ENCODE results near the gene MEN1.

MEN1 gene

GRCh38 chr11:64788321-64789215 lies 21.8 kb downstream of the MEN1 start:
- in situ Hi-C loops (cut with MboI; ENCODE audit: low sequenced_read_pairs), result no loop called here

GRCh38 chr11:64787526-64788320 lies 22.6 kb downstream of the MEN1 start:
- in situ Hi-C loops (cut with MboI; ENCODE audit: low sequenced_read_pairs), result no loop called here

DNA sequence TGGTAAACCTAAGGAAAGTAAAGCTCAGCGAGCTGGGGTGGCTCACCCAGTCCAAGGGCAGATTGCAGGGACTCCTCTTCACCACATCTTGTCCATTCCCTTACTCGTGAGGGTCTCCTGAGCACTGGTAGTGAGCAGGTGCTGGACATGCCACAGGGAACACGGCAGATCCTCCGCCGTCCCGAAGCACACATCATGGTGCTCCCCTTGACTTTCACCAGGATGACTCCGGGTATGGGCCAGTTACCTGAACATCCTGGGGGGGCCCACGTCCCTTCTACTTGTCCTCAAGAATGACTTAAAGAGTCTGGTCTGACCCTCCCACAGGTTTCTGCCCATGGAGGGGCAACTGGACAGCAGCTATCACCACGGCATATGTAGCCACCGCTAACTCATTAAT lies 24.0 kb downstream of the MEN1 start:
- in situ Hi-C loops (cut with MboI; ENCODE audit: low sequenced_read_pairs), result no loop called here

DNA sequence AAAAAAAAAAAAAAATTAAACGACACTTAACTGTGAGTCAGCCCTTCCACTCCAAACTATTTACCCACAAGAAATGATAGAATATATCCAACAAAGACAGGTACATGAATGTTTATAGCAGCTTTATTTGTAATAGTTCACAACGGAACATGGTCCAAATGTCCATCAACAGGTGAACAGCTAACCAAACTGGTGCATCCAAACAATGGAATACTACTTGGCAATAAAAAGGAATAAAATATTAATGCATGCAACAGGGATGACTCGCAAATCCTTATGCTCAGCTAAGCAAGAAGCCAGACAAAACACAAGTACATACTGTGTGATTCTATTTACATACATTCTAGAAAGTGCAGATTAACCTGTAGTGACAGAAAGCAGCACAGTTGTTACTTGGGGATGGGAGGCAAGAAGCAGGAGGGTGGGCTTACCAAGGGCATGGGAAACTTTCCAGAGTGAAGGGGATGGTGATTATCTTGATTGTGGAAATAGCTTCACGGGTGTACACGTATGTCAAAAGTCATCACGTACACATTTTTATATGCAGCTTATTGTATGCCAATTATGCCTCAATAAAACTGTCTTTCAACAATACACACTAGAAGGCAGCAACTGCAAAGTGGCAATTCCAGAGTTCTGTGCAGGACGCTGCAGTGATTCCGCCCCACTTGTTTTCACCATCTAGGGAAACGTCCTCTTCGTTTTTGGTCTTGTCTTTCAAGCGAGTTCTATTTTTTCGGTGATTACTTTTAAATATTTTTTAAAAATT lies 25.4 kb downstream of the MEN1 start:
- in situ Hi-C loops (cut with MboI; ENCODE audit: low sequenced_read_pairs), result no loop called here

GRCh38 chr11:64778473-64779298 lies 31.7 kb downstream of the MEN1 start, which contains the start of gene SF1:
TSS of gene SF1 (minus strand) at chr11:64778542. CDS start at chr11:64778392, 150 bp downstream.
- in situ Hi-C loops (cut with MboI; ENCODE audit: low sequenced_read_pairs), result no loop called here

GRCh38 chr11:64778223-64778472 lies 32.2 kb downstream of the MEN1 start:
- in situ Hi-C loops (cut with MboI; ENCODE audit: low sequenced_read_pairs), result no loop called here

GRCh38 chr11:64777449-64778222 lies 32.7 kb downstream of the MEN1 start:
- in situ Hi-C loops (cut with MboI; ENCODE audit: low sequenced_read_pairs), result no loop called here

GRCh38 chr11:64776875-64777274 lies 33.5 kb downstream of the MEN1 start:
- in situ Hi-C loops (cut with MboI; ENCODE audit: low sequenced_read_pairs), result no loop called here

DNA sequence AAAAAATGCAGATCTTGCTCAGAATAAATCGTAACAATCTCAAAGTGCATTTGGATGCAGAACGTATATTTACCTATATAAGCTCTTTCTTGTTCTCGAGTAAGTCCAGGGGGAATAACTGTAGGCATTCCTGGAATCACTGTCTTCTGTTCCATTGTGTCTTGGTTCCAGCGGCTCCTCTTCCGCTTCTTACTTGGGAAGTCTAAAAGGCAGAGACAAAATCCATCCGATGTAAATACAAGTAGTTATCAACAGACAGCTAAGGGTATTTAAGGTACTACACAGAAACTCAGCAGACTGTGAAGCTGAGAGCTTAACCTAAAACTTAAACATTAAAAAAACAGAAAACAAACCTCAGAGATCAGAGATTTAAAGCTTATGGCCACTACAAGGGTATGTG lies 33.9 kb downstream of the MEN1 start:
- in situ Hi-C loops (cut with MboI; ENCODE audit: low sequenced_read_pairs), result no loop called here

- in situ Hi-C loops (cut with MboI; ENCODE audit: low sequenced_read_pairs), result no loop called here
These were observed 36.2 kb downstream of the MEN1 start for GRCh38 chr11:64774144-64774543.

DNA sequence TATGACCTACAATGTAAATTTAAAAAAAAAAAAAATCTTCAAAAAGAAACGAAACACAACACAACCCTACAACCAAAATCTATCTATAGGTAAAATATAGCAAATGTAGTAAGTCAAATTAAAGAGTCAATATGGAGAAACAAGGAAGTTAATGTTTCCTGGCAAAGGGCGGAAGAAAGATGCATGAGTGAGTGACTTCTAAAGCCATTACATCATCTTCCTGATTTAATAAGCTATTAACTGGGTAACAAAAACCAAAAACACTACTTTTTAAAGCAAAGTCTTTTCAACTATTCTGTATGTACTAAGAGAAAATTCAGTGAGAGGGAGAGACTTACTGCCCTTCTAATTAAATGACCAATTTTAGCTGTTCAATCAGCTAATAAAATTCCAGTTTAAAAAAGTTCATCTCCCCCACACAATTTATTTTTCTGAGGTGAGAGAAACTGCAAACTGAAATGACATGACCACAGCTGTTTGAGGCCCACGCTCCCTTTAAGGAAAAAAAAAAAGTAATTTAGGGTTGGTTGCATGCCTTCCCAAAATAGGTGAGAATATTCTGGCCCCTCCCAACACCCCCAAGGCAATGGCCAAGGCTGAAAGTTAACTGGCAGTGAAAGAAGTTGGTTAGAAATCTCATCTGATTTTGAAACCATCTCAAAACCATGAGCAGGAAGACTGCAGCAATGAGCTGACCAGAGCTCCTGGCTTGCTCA lies 37.9 kb downstream of the MEN1 start:
- in situ Hi-C loops (cut with MboI; ENCODE audit: low sequenced_read_pairs), result no loop called here

- in situ Hi-C loops (cut with MboI; ENCODE audit: low sequenced_read_pairs), result no loop called here
These were observed 38.5 kb downstream of the MEN1 start for GRCh38 chr11:64771861-64772260.

DNA sequence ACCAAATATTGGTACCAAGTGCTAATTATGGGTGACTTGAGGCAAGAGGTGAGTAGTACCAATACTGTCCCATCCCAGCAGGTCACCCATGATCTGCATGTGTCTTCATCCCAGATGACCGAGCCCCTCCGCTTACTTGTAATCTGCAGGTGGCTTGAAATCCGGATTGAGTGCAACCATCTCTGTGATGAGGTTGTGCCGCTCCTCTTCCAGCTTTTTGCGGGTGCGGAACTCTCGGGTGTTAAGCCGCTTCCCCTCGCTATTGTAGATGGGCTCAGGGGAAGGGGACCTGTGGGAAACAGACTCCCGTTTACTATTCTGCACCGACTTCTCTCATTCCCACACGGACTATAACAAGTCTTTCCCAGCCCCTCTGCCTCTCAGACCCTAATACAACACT lies 40.2 kb downstream of the MEN1 start:
- in situ Hi-C loops (cut with MboI; ENCODE audit: low sequenced_read_pairs), result no loop called here

DNA sequence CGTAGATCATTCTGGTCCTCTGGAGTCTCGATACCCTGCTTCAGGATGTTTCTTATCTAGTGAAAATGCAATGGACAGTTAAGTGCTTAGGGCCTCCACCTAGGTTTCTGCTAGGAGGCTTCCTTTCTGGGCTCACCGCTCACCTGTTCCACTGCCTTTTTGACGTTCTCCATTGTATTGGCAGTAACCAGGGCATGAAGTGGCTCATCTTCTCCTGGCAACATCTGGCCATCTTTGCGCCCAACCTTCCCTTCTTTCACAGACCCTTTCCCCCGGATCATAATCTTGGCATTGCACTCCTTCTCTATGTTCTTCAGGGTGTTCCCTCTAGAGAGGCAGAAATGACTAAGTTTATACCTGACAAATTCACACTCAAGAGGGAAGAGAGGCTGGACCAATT lies 41.1 kb downstream of the MEN1 start:
- in situ Hi-C loops (cut with MboI; ENCODE audit: low sequenced_read_pairs), result no loop called here

- in situ Hi-C loops (cut with MboI; ENCODE audit: low sequenced_read_pairs), result no loop called here
These were observed 42.1 kb downstream of the MEN1 start for GRCh38 chr11:64768300-64768694.

DNA sequence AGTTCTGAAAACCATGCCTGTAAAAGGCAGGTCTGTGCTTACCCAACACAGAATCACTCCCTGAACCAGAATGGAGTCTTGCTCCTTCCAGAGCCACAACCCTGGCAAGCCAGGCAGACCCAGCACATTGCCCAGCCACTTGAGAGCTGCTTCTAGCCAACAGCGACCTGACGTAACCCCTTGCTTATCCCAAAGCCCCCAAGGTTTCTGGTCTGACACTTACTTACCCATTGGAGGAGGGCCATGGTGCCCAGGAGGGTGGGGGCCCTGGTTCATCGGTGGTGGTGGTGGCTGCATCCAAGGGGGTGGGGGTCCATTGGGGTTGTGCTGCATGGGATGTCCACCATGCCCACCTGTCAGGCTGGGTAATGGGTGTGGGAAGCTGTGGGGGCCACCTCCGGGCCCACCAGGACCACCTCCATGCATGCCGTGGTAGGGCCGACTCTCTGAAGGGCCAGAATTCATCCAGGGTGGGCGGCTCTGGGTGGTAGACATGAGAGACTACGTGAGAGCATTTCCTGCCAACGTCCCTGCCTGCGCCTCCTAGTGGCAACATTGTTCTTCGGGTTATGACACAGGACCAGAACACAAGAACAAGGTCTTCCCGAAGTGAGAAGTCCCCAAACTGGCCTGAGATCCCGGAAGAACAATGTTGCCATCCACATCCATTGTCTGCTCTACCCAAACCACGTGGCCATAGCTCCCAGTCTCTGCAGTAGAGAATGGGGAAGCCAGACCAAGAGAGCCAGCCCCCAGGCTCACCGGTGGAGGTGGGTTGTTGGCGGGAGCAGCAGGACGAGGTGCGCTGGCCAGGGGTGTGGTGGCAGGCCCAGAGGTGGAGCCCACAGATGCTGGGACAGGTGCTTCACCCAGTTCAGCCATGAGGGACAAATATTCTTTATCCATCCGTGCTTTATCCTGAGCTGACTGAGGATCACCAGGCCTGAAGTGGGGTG lies 42.7 kb downstream of the MEN1 start:
- in situ Hi-C loops (cut with MboI; ENCODE audit: low sequenced_read_pairs), result no loop called here

DNA sequence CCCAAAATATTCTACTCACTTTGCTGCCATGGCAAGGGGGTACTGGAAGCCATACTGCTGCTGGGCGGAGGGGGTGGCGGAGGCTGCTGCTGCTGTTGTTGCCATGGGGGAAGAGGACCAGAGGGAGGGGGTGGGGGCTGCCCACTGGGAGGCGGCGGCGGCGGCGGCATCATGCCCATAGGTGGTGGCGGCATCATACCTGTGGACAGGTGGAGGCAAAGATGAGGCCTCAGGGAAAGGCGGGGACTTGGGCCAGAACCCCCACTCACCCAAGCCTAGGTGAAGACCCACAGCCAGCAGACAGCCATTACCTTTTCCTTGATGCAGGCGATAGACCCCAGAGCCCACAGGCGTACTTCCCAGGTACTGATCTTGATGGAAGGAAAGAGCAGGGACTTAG lies 43.5 kb downstream of the MEN1 start:
- in situ Hi-C loops (cut with MboI; ENCODE audit: low sequenced_read_pairs), result no loop called here

Measured in HL-60/S4 treated with phorbol 12-myristate 13-acetate at 8.2 ng/mL for 4 days and 3 days (cell line).